OCI-LY1 (cell line): ENCODE results near the gene ADAP2.

Source experiments
- H2AFZ ChIP-seq: fragments of 200-600 bp; sonication (generic), shearing (Covaris generic); 2 replicates; pipeline ENCODE4 v1.6.0; 2014; ENCODE audit warnings: antibody characterized with exemption, mild to moderate bottlenecking, low read length
- H3F3A ChIP-seq: fragments of 200-600 bp; sonication (generic), shearing (Covaris generic); 2 replicates; pipeline ENCODE4 v1.6.0; 2014; ENCODE audit warnings: mild to moderate bottlenecking, antibody characterized with exemption, low read length, moderate library complexity; ENCODE audit not compliant: insufficient read depth
- H3K27ac ChIP-seq: fragments of 200-600 bp; sonication (generic); 2 replicates; pipeline ENCODE4 v1.5.1; 2014; ENCODE audit warnings: low read length, mixed run types, mild to moderate bottlenecking, low read depth; ENCODE audit not compliant: poor library complexity, severe bottlenecking
- H3K27me3 ChIP-seq: fragments of 200-600 bp; sonication (generic); 2 replicates; pipeline ENCODE4 v1.6.0; 2014; ENCODE audit warnings: antibody characterized with exemption, mild to moderate bottlenecking, low read length, moderate library complexity; ENCODE audit not compliant: insufficient read depth
- H3K36me3 ChIP-seq: fragments of 200-600 bp; sonication (generic); 2 replicates; pipeline ENCODE4 v1.6.1; 2014; ENCODE audit warnings: mild to moderate bottlenecking, antibody characterized with exemption, low read length, moderate library complexity, mixed read lengths; ENCODE audit not compliant: insufficient read depth
- H3K4me1 ChIP-seq: fragments of 200-600 bp; sonication (generic); 2 replicates; pipeline ENCODE4 v1.5.1; 2014; ENCODE audit warnings: mild to moderate bottlenecking, low read length, moderate library complexity; ENCODE audit not compliant: insufficient read depth, severe bottlenecking
- H3K4me2 ChIP-seq: fragments of 200-600 bp; sonication (generic), shearing (Covaris generic); 2 replicates; pipeline ENCODE4 v1.6.1; 2014; ENCODE audit warnings: low read length
- H3K4me3 ChIP-seq: fragments of 200-600 bp; sonication (generic); 2 replicates; pipeline ENCODE4 v1.5.1; 2014; ENCODE audit warnings: low read length, low read depth, mild to moderate bottlenecking, mixed read lengths; ENCODE audit not compliant: poor library complexity, severe bottlenecking
- H3K79me2 ChIP-seq: fragments of 200-600 bp; shearing (Covaris generic); 2 replicates; pipeline ENCODE4 v1.6.1; 2016; ENCODE audit warnings: mixed run types, low read length, mixed read lengths; ENCODE audit not compliant: insufficient read depth
- H3K9ac ChIP-seq: fragments of 200-600 bp; sonication (generic), shearing (Covaris generic); 2 replicates; pipeline ENCODE4 v1.6.1; 2014; ENCODE audit warnings: mild to moderate bottlenecking, low read length, mixed read lengths
- H3K9me2 ChIP-seq: fragments of 200-600 bp; sonication (generic), shearing (Covaris generic); 2 replicates; pipeline ENCODE4 v1.6.1; 2014; ENCODE audit warnings: low read depth, mild to moderate bottlenecking, low read length, mixed read lengths
- H3K9me3 ChIP-seq: fragments of 200-600 bp; shearing (Covaris generic); 2 replicates; pipeline ENCODE4 v1.6.1; 2014; ENCODE audit warnings: low read length, mixed read lengths
- H4K20me1 ChIP-seq: fragments of 200-600 bp; sonication (generic), shearing (Covaris generic); 2 replicates; pipeline ENCODE4 v1.6.0; 2016; ENCODE audit warnings: mild to moderate bottlenecking, low read length; ENCODE audit not compliant: insufficient read depth
- EZH2 ChIP-seq: fragments of 200-600 bp; sonication (generic), shearing (Covaris generic); IDR thresholded peaks from 2 replicates; pipeline ENCODE4 v1.8.0; 2017; ENCODE audit warnings: borderline replicate concordance, mixed run types, mild to moderate bottlenecking, antibody characterized with exemption, low read length, moderate library complexity, mixed read lengths
- TF ChIP-seq, protein P1 (sequence below): fragments of 200-600 bp; sonication (generic), shearing (Covaris generic); IDR thresholded peaks from 2 replicates; pipeline ENCODE4 v1.5.1; 2017; ENCODE audit warnings: mild to moderate bottlenecking, antibody characterized with exemption, low read length, moderate library complexity, mixed read lengths

Gene ADAP2

DNA sequence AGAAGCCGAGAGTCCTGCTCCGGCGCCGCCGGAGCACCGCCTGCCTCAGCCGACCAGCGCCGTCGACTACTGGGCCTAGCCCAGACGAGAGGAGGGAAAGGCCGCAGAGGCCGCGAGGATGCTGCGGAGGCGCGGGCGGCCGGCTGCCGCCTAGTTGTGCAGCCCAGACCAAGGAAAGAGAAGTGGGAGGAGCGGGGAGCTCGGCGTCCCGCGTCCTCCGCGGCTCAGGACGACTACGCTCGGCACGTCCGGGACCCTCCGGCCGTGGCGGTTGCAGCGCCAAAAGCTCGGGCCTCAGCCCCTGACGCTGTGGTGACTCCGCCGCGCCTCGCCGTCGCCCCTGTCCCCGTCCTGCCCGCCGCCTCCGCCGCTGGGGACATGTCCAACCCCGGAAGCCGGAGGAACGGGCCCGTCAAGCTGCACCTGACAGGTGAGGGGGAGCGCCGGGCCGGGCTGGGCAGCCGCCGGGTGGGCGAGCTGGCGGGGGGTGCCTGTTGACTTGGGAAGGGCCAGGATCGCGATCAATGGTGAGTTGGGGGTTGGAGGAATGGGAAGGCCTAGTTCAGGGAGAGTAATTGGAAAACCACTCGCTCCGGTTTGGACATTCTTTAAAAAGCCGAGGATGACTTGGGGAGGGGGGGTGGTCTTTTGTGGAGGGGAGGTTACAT is 86.8 kb downstream of the ADAP2 start:
- Histone ChIP-seq H4K20me1 (no peaks in the 10 kb centered on the region), H3K4me3 (peak overlapping the region; percentile 84), H3K79me2 (peaks cover 5% of the 10 kb centered on the region), H3K9me2 (no peaks in the 10 kb centered on the region), H3K36me3 (peaks cover 10% of the 10 kb centered on the region), H3K4me2 (peak overlapping the region; percentile 74), H3K4me1 (peaks cover 38% of the 10 kb centered on the region), H3K27me3 (no peaks in the 10 kb centered on the region), H3K27ac (peak overlapping the region; percentile 86), H3K9ac (peak overlapping the region; percentile 90), H2AFZ (no peak overlapping the region; the same call in 1 of the 2 replicates), H3K9me3 (no peaks in the 10 kb centered on the region), H3F3A (no peaks in the 10 kb centered on the region)
- no peak for TF ChIP-seq EZH2
- TF ChIP-seq, protein P1, sequence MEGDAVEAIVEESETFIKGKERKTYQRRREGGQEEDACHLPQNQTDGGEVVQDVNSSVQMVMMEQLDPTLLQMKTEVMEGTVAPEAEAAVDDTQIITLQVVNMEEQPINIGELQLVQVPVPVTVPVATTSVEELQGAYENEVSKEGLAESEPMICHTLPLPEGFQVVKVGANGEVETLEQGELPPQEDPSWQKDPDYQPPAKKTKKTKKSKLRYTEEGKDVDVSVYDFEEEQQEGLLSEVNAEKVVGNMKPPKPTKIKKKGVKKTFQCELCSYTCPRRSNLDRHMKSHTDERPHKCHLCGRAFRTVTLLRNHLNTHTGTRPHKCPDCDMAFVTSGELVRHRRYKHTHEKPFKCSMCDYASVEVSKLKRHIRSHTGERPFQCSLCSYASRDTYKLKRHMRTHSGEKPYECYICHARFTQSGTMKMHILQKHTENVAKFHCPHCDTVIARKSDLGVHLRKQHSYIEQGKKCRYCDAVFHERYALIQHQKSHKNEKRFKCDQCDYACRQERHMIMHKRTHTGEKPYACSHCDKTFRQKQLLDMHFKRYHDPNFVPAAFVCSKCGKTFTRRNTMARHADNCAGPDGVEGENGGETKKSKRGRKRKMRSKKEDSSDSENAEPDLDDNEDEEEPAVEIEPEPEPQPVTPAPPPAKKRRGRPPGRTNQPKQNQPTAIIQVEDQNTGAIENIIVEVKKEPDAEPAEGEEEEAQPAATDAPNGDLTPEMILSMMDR: no peak
